Stimulated activated CD4-positive, alpha-beta T cell treated with anti-CD3 and anti-CD28 coated beads, Interleukin-2, amount 100 ng/mL, for 4 hours (primary cell): Measurements from ENCODE around the gene CFAP99.
A peak's percentile ranks its signal among the peaks of the same experiment; 100 is the strongest.
"Not testable (repeated sequence)": the region's sequence is repeated elsewhere in the genome, so short reads cannot be mapped to it uniquely, and the experiment has no call there.

Experiments used
- DNase-seq: peaks from one replicate; pipeline ENCODE4 v3.0.0-alpha.2; 2020; ENCODE audit warnings: low read depth

The CFAP99 gene

GRCh38 chr4:2418650-2419571, at the start of gene CFAP99:
Gene CFAP99, plus strand, starts transcription at chr4:2418955.
- DNase-seq, result peak; percentile 98

- DNase-seq, result no peak
Observed at GRCh38 chr4:2370597-2371320, 48.0 kb upstream of the CFAP99 start.

GRCh38 chr4:2371765-2372487, 46.8 kb upstream of the CFAP99 start:
- DNase-seq, result no peak

- no peak for DNase-seq
Observed at GRCh38 chr4:2372488-2373030, 46.2 kb upstream of the CFAP99 start.

- no peak for DNase-seq
Observed at GRCh38 chr4:2373532-2373931, 45.2 kb upstream of the CFAP99 start.

- DNase-seq, result no peak
Observed at GRCh38 chr4:2375427-2375826, 43.3 kb upstream of the CFAP99 start.

- DNase-seq, result no peak
Observed at GRCh38 chr4:2377241-2377640, 41.5 kb upstream of the CFAP99 start.

GRCh38 chr4:2378401-2378800, 40.4 kb upstream of the CFAP99 start:
- DNase-seq, result no peak

GRCh38 chr4:2378898-2379297, 39.9 kb upstream of the CFAP99 start:
- no peak for DNase-seq

- not testable (repeated sequence) for DNase-seq
Observed at GRCh38 chr4:2380589-2380988, 38.2 kb upstream of the CFAP99 start.

GRCh38 chr4:2382769-2383202, 36.0 kb upstream of the CFAP99 start:
- DNase-seq, result not testable (repeated sequence)

- not testable (repeated sequence) for DNase-seq
Observed at GRCh38 chr4:2383220-2383631, 35.5 kb upstream of the CFAP99 start.

GRCh38 chr4:2383760-2384159, 35.0 kb upstream of the CFAP99 start:
- DNase-seq, result no peak

- no peak for DNase-seq
Observed at GRCh38 chr4:2384245-2384644, 34.5 kb upstream of the CFAP99 start.

- no peak for DNase-seq
Observed at GRCh38 chr4:2385516-2385915, 33.2 kb upstream of the CFAP99 start.

GRCh38 chr4:2386717-2387116, 32.0 kb upstream of the CFAP99 start:
- DNase-seq, result no peak

GRCh38 chr4:2387218-2387617, 31.5 kb upstream of the CFAP99 start:
- DNase-seq, result no peak

GRCh38 chr4:2387829-2388228, 30.9 kb upstream of the CFAP99 start:
- DNase-seq, result no peak

GRCh38 chr4:2388429-2389182, 30.1 kb upstream of the CFAP99 start:
- no peak for DNase-seq

GRCh38 chr4:2389691-2390090, 29.1 kb upstream of the CFAP99 start:
- no peak for DNase-seq

- DNase-seq, result no peak
Observed at GRCh38 chr4:2390146-2390545, 28.6 kb upstream of the CFAP99 start.
